ENCODE data around the gene KIAA1217. TPM values are rescaled to one million over a fixed set of nuclear protein-coding genes. Genes with fewer than 3 reads are reported as not detected.

The KIAA1217 gene
- total RNA-seq, 1 experiment from 2014 or later = 7.8 TPM

- TF ChIP-seq SRF (IDR thresholded peaks at IDR 0.05; ENCODE audit: low read depth) = no peak
- TF ChIP-seq EGR1 (IDR thresholded peaks at IDR 0.05; ENCODE audit: low read depth) = no peak
- no peak for TF ChIP-seq ELF1 (IDR thresholded peaks at IDR 0.05; ENCODE audit: borderline replicate concordance, low read depth)
Measured at GRCh38 chr10:24231200-24231599, 22.3 kb downstream of the KIAA1217 start (continued).

GRCh38 chr10:24234784-24235183, 25.8 kb downstream of the KIAA1217 start:
- ChIA-PET RAD21 (ENCODE audit: low non-redundant PET in 1 of 2, low total read pairs in 2 of 2, uncharacterized antibody in 2 of 2, unreplicated experiment in 2 of 2) (no interaction called here), POLR2A (no interaction called here), CTCF (no interaction called here)
- TF ChIP-seq FOSL1 (IDR thresholded peaks at IDR 0.05; ENCODE audit: low read depth) (no peak), JUND (IDR thresholded peaks at IDR 0.05) (no peak), ZNF274 (IDR thresholded peaks at IDR 0.05; ENCODE audit: low read depth, low read length) (no peak), POLR2AphosphoS5 (IDR thresholded peaks at IDR 0.05; ENCODE audit: low read depth, low read length) (no peak), CTCF (IDR thresholded peaks at IDR 0.05 in 2 of 3, conservative IDR thresholded peaks at IDR 0.05 in 1 of 3; ENCODE audit: borderline replicate concordance in 1 of 3, insufficient read depth in 1 of 3, low read depth in 2 of 3, low read length in 2 of 3) (no peak), ZBTB33 (IDR thresholded peaks at IDR 0.05; ENCODE audit: extremely low read depth, insufficient replicate concordance, low read length) (no peak), ATF3 (IDR thresholded peaks at IDR 0.05) (no peak), EZH2 (IDR thresholded peaks at IDR 0.05) (no peak), CEBPB (IDR thresholded peaks at IDR 0.05; ENCODE audit: low read depth) (no peak), YY1 (IDR thresholded peaks at IDR 0.05; ENCODE audit: extremely low read depth, insufficient replicate concordance, low read depth, low read length) (no peak), EGR1 (IDR thresholded peaks at IDR 0.05; ENCODE audit: low read depth) (no peak), RAD21 (IDR thresholded peaks at IDR 0.05; ENCODE audit: low read depth) (no peak), EZH2phosphoT487 (IDR thresholded peaks at IDR 0.05; ENCODE audit: borderline replicate concordance) (no peak), TCF7L2 (IDR thresholded peaks at IDR 0.05; ENCODE audit: borderline replicate concordance, extremely low read depth, insufficient read depth, insufficient read length) (no peak), SIN3A (IDR thresholded peaks at IDR 0.05; ENCODE audit: low read depth) (no peak), ZFX (IDR thresholded peaks at IDR 0.05) (no peak), POLR2A (IDR thresholded peaks at IDR 0.05; ENCODE audit: borderline replicate concordance, extremely low read depth, insufficient read depth, insufficient read length) (no peak), CBX3 (IDR thresholded peaks at IDR 0.05; ENCODE audit: low read depth) (no peak), SRF (IDR thresholded peaks at IDR 0.05; ENCODE audit: low read depth) (no peak), ELF1 (IDR thresholded peaks at IDR 0.05; ENCODE audit: borderline replicate concordance, low read depth) (no peak)
- Histone ChIP-seq H4K20me1 (ENCODE audit: insufficient read depth) (no peaks in the 10 kb centered on the region), H2AFZ (ENCODE audit: low read depth, low read length, poor library complexity, severe bottlenecking) (no peak overlapping the region), H3K27ac (ENCODE audit: low read depth, low read length) (no peak overlapping the region), H3K4me2 (ENCODE audit: low read length) (no peak overlapping the region), H3K79me2 (ENCODE audit: insufficient read depth, low read length) (no peaks in the 10 kb centered on the region), H3K36me3 (ENCODE audit: control insufficient read depth in 1 of 2, insufficient read depth in 2 of 2, low read length in 2 of 2) (no peaks in the 10 kb centered on the region), H3K9me2 (ENCODE audit: insufficient read depth) (no peaks in the 10 kb centered on the region), H3K9me3 (ENCODE audit: control insufficient read depth in 1 of 2, insufficient read depth in 1 of 2, low read depth in 1 of 2, low read length in 2 of 2) (no peaks in the 10 kb centered on the region), H3K4me1 (ENCODE audit: control insufficient read depth in 1 of 2, insufficient read depth in 2 of 2, low read length in 2 of 2) (peaks cover 0 to 5% of the 10 kb centered on the region in 2 experiments; a peak in 1 of 4 replicates), H3K9ac (ENCODE audit: low read length) (no peak overlapping the region), H3K4me3 (replicated peaks in 1 of 2; ENCODE audit: low read depth in 1 of 2, low read length in 2 of 2) (no peak overlapping the region), H3K27me3 (ENCODE audit: insufficient read depth, low read length) (peaks cover 54% of the 10 kb centered on the region)
- no peak for ATAC-seq
- BruUV-seq (replicated peaks) = no TSS peak
- DNase-seq (ENCODE audit: low read depth, low spot score) = no peak
- intact Hi-C loops (cut with micrococcal nuclease) = no loop called here
